ENCODE data around the gene MYL2. TPM values are rescaled to one million over a fixed set of nuclear protein-coding genes. Genes with fewer than 3 reads are reported as not detected.

Gene MYL2
- total RNA-seq, 1 donor from 2014 or later = not detected

- H3K4me3 ChIP-seq (ENCODE audit: insufficient read depth, low read depth, low read length) = no peak overlapping the region
- no peaks in the 10 kb centered on the region for H4K20me1 ChIP-seq (ENCODE audit: insufficient read depth, low read length)
- no peak overlapping the region for H3K4me2 ChIP-seq (ENCODE audit: low read length)
- TF ChIP-seq, protein P1, sequence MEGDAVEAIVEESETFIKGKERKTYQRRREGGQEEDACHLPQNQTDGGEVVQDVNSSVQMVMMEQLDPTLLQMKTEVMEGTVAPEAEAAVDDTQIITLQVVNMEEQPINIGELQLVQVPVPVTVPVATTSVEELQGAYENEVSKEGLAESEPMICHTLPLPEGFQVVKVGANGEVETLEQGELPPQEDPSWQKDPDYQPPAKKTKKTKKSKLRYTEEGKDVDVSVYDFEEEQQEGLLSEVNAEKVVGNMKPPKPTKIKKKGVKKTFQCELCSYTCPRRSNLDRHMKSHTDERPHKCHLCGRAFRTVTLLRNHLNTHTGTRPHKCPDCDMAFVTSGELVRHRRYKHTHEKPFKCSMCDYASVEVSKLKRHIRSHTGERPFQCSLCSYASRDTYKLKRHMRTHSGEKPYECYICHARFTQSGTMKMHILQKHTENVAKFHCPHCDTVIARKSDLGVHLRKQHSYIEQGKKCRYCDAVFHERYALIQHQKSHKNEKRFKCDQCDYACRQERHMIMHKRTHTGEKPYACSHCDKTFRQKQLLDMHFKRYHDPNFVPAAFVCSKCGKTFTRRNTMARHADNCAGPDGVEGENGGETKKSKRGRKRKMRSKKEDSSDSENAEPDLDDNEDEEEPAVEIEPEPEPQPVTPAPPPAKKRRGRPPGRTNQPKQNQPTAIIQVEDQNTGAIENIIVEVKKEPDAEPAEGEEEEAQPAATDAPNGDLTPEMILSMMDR (IDR thresholded peaks at IDR 0.05; ENCODE audit: insufficient read depth, low read depth, low read length) = no peak
- no peak for TF ChIP-seq EZH2 (IDR thresholded peaks at IDR 0.05; ENCODE audit: insufficient read depth, low read length)
- peaks cover 20% of the 10 kb centered on the region for H3K4me1 ChIP-seq (ENCODE audit: insufficient read depth, low read length)
- Mint-ChIP-seq H3K27ac (ENCODE audit: unreplicated experiment) (peak overlapping the region; percentile 67), H3K9me3 (ENCODE audit: unreplicated experiment) (peaks cover 4% of the 10 kb centered on the region), H3K36me3 (ENCODE audit: low read depth, unreplicated experiment) (peaks cover 2% of the 10 kb centered on the region), H3K4me1 (ENCODE audit: low read depth, unreplicated experiment) (peaks cover 21% of the 10 kb centered on the region), H3K27me3 (ENCODE audit: low read depth, unreplicated experiment) (no peaks in the 10 kb centered on the region), H3K4me3 (ENCODE audit: unreplicated experiment) (no peak overlapping the region)
- no peaks in the 10 kb centered on the region for H3K79me2 ChIP-seq (ENCODE audit: insufficient read depth, low read length)
- H3K27ac ChIP-seq (ENCODE audit: low read depth, low read length) = no peak overlapping the region
- DNase-seq (ENCODE audit: low read depth) (peak; percentile 40), FAIRE-seq (no peak)
- H2AFZ ChIP-seq (ENCODE audit: low read depth, low read length) = no peak overlapping the region
- no peaks in the 10 kb centered on the region for H3K36me3 ChIP-seq (ENCODE audit: insufficient read depth, low read length)
- no peak overlapping the region for H3K9ac ChIP-seq (ENCODE audit: low read length)
- H3K27me3 ChIP-seq (ENCODE audit: insufficient read depth, low read length) = no peaks in the 10 kb centered on the region
- no peaks in the 10 kb centered on the region for H3K9me3 ChIP-seq (ENCODE audit: insufficient read depth, low read depth, low read length)
Measured at GRCh38 chr12:110916295-110916875, 4.0 kb downstream of the MYL2 start.

GRCh38 chr12:110913119-110914056, 7.0 kb downstream of the MYL2 start:
- Mint-ChIP-seq H3K9me3 (ENCODE audit: unreplicated experiment) (peaks cover 4% of the 10 kb centered on the region), H3K27ac (ENCODE audit: unreplicated experiment) (no peak overlapping the region), H3K27me3 (ENCODE audit: low read depth, unreplicated experiment) (peaks cover 1% of the 10 kb centered on the region), H3K36me3 (ENCODE audit: low read depth, unreplicated experiment) (peaks cover 2% of the 10 kb centered on the region), H3K4me1 (ENCODE audit: low read depth, unreplicated experiment) (peaks cover 22% of the 10 kb centered on the region), H3K4me3 (ENCODE audit: unreplicated experiment) (no peak overlapping the region)
- no peak for TF ChIP-seq EZH2 (IDR thresholded peaks at IDR 0.05; ENCODE audit: insufficient read depth, low read length)
- TF ChIP-seq, protein P1 (IDR thresholded peaks at IDR 0.05; ENCODE audit: insufficient read depth, low read depth, low read length) = no peak
- Histone ChIP-seq H3K4me3 (ENCODE audit: insufficient read depth, low read depth, low read length) (no peak overlapping the region), H3K4me1 (ENCODE audit: insufficient read depth, low read length) (peaks cover 13% of the 10 kb centered on the region), H4K20me1 (ENCODE audit: insufficient read depth, low read length) (no peaks in the 10 kb centered on the region), H3K36me3 (ENCODE audit: insufficient read depth, low read length) (no peaks in the 10 kb centered on the region), H3K4me2 (ENCODE audit: low read length) (no peak overlapping the region), H3K79me2 (ENCODE audit: insufficient read depth, low read length) (no peaks in the 10 kb centered on the region), H3K27ac (ENCODE audit: low read depth, low read length) (no peak overlapping the region), H2AFZ (ENCODE audit: low read depth, low read length) (no peak overlapping the region), H3K27me3 (ENCODE audit: insufficient read depth, low read length) (no peaks in the 10 kb centered on the region), H3K9me3 (ENCODE audit: insufficient read depth, low read depth, low read length) (no peaks in the 10 kb centered on the region), H3K9ac (ENCODE audit: low read length) (no peak overlapping the region)
- no peak for FAIRE-seq
- DNase-seq (ENCODE audit: low read depth) = no peak
